Mammary epithelial cell (primary cell): ENCODE measurements around the gene SUN1.
A peak's percentile ranks its signal among the peaks of the same experiment; 100 is the strongest.

Experiments
- CTCF ChIP-seq, 2 donors: IDR thresholded peaks in 1 of 2; conservative IDR thresholded peaks in 1 of 2; 2 replicates each; pipeline ENCODE4 v1.5.1; 2011 to 2012; ENCODE audit warnings: inconsistent platforms in 2 of 2, low read length in 2 of 2, mild to moderate bottlenecking in 2 of 2, control low read depth in 1 of 2, low read depth in 1 of 2; ENCODE audit not compliant: insufficient read depth in 1 of 2; ENCODE audit errors: extremely low read depth in 1 of 2
- EZH2 ChIP-seq: IDR thresholded peaks from 2 replicates; pipeline ENCODE4 v1.6.1; 2012; ENCODE audit warnings: low read length, inconsistent platforms, borderline replicate concordance

DNA sequence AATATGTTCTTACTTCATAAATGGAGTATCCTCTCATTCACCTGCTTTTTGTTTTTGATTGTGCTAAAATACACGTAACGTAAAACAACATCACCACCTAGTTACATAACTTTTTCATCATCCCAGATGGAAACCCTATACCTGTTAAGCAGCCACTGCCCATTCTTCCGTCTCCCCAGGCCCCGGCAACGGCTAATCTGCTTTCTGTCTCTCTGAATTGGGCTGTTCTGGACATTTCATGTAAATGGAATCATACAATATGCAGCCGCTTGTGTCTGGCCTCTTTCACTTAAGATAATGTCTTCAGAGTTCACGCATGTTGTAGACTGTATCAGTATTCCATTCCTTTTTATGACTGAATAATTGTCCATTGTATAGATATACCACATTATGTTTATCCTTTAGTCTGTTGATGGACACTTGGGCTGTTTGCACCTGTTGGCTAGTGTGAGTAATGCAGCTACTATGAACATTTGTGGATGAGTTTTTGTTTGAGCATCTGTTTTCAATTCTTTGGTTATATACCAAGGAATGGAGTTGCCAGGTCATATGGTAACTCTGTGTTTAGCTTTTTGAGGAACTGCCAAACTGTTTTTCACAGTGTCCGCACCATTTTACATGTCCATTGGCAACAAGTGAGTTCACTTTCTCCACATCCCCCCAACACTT lies 14.1 kb upstream of the SUN1 start:
- peak; percentile 41 to 45 for TF ChIP-seq CTCF (conservative IDR thresholded peaks at IDR 0.05 in 1 of 2, IDR thresholded peaks at IDR 0.05 in 1 of 2; ENCODE audit: extremely low read depth in 1 of 2, insufficient read depth in 1 of 2, low read depth in 1 of 2, low read length in 2 of 2)
- no peak for TF ChIP-seq EZH2
